Heart right ventricle (tissue), 16 donors: Measurements from ENCODE around the gene ANO3. TPM values are rescaled to one million over a fixed set of nuclear protein-coding genes. Genes with fewer than 3 reads are reported as not detected.

Experiments used
- ATAC-seq, 8 donors: fragments of 200-7000 bp; cut with Tn5 transposase; one replicate each; pipeline ENCODE4 v1.9.1; 2020; ENCODE audit warnings: mild to moderate bottlenecking in 8 of 8, moderate library complexity in 8 of 8, moderate number of reproducible peaks in 1 of 8
- DNase-seq, 2 donors: peaks; one replicate each; pipeline ENCODE4 v3.0.0-alpha.2; 2020
- H3K27ac ChIP-seq, 10 donors: fragments of 200-600 bp; sonication (generic) in 2 of 10; one replicate each; pipeline versions ENCODE4 v1.5.0 to v1.8.0; 2020 to 2022; ENCODE audit warnings: mild to moderate bottlenecking in 3 of 10
- H3K27me3 ChIP-seq, 7 donors: fragments of 200-600 bp; one replicate each; pipeline ENCODE4 v1.8.0; 2021 to 2022; ENCODE audit warnings: mild to moderate bottlenecking in 2 of 7
- H3K36me3 ChIP-seq, 9 donors: fragments of 200-600 bp; sonication (generic) in 1 of 9; one replicate each; pipeline versions ENCODE4 v1.5.0 to v1.8.0; 2020 to 2022; ENCODE audit warnings: mild to moderate bottlenecking in 2 of 9
- H3K4me1 ChIP-seq, 9 donors: fragments of 200-600 bp; sonication (generic) in 1 of 9; one replicate each; pipeline versions ENCODE4 v1.5.0 to v1.8.0; 2020 to 2022; ENCODE audit warnings: mild to moderate bottlenecking in 4 of 9
- H3K4me3 ChIP-seq, 10 donors: fragments of 200-600 bp; sonication (generic) in 2 of 10; one replicate each; pipeline versions ENCODE4 v1.5.0 to v1.8.0; 2020 to 2022; ENCODE audit warnings: mild to moderate bottlenecking in 7 of 10, moderate library complexity in 2 of 10
- H3K9me3 ChIP-seq, 11 donors: fragments of 200-600 bp in 10 of 11; sonication (generic) in 2 of 11; one replicate each; pipeline versions ENCODE4 v1.5.0 to v1.8.0; 2013 to 2022; ENCODE audit warnings: mild to moderate bottlenecking in 2 of 11, control low read depth in 1 of 11, moderate library complexity in 1 of 11
- WGBS, 2 donors: extraction: QIAGEN DNeasy Blood & Tissue Kit; methylation state at CpG; one replicate each; pipeline ENCODE4 v1.1.7; 2013; ENCODE audit warnings: inconsistent platforms in 1 of 2; 5-methylcytosine and 5-hydroxymethylcytosine counted together
- intact Hi-C, 10 donors: fragments of 100-400 bp; cut with DNase I; formaldehyde crosslinking; loops; one replicate each; pipeline versions ENCODE4 v1.11.1 to v1.14.2; 2022
- polyA plus RNA-seq, 2 donors: library from polyadenylated mRNA; stranded (reverse); fragments of 200-250 nt; gene quantifications; one replicate each; pipeline ENCODE4 v1.2.3, GENCODE V29; 2013
- total RNA-seq, 10 donors: library from RNA; stranded (reverse); fragmentation: NEBNext Ultra II Directional in 3 of 10; extraction: Animal tissue kit (Norgen Biotek cat#: 25700) in 3 of 10; gene quantifications; one replicate each; pipeline versions ENCODE4 v1.2.1 to v1.2.4, GENCODE V29; 2021 to 2023
- TF ChIP-seq, protein P1 (sequence below), 9 donors: fragments of 200-600 bp; sonication (generic) in 2 of 9; IDR thresholded peaks; one replicate each; pipeline versions ENCODE4 v1.5.0 to v1.8.0; 2021 to 2022; ENCODE audit warnings: antibody characterized with exemption in 9 of 9, mild to moderate bottlenecking in 5 of 9, moderate library complexity in 1 of 9
- donor health status: Arrhythmogenic right ventricular cardiomyopathy.
- donor health status: ischemic (EF 13 %, LVEDD 7.1; RV severe dilation, severe dysfunction).
- donor health status: healthy with polysubstance abuse.
- donor health status: DM: no; HTN: yes; CAD: no.
- donor health status: DM: no; HTN: no; CAD: no.
- donor health status: ischemic (EF 25% LVEDD 6.9; RV normal size, moderate dysfunction).
- donor health status: ischemic (EF 25% LVEDD 5.7; RV mildly dilated, moderate dysfunction).
- donor health status: healthy.
- donor health status: DM: yes; HTN: yes; CAD: no.
- donor health status: Ischemic cardiomyopathy.
- donor health status: ischemic (EF 35%, LVEDD 5.7; RV mildly dilated, moderate dysfunction).
- donor health status: nonischemic (EF 11% LVEDD 7.7; RV severe dilation, severe dysfunction).
- donor health status: DM: yes; HTN: yes; CAD: no.
- donor health status: PGD.
- donor health status: ischemic (EF 29% LVEDD 5.4; RV normal size, mild dysfunction).
- donor health status: nonischemic (EF 23%, LVEDD 6.1; RV moderate dilation, normal function).

Gene ANO3
- total and polyA plus RNA-seq, 12 donors: 0.01 to 0.30 (median 0.07) TPM; not detected in 5

DNA sequence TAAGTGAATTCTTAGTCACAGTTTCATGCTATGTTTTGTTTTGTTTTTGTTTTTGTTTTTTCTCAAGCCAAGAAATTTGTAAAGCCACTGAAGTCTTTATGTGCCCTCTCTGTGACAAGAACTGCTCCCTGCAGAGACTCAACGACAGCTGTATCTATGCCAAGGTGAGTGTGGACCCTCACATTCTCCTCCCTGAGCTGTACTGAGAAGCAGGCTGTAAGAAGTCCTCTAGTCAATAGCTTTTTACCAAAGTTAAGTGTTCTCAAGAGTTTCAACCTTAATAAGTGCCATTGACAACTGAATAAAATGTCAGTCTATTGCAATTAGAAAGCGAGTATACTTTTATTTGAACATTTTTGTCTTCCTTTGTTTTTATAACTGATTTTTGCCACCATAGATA, 221.3 kb downstream of the ANO3 start:
- Histone ChIP-seq H3K27ac (no peak overlapping the region), H3K9me3 (no peaks in the 10 kb centered on the region), H3K36me3 (no peaks in the 10 kb centered on the region), H3K4me3 (no peak overlapping the region), H3K4me1 (no peaks in the 10 kb centered on the region), H3K27me3 (no peaks in the 10 kb centered on the region)
- DNase-seq (no peak), ATAC-seq (no peak)
- intact Hi-C loops: no loop called here
- WGBS, 2 donors: 61% methylated on average over 2 of the region's 2 CpGs
- TF ChIP-seq, protein P1, sequence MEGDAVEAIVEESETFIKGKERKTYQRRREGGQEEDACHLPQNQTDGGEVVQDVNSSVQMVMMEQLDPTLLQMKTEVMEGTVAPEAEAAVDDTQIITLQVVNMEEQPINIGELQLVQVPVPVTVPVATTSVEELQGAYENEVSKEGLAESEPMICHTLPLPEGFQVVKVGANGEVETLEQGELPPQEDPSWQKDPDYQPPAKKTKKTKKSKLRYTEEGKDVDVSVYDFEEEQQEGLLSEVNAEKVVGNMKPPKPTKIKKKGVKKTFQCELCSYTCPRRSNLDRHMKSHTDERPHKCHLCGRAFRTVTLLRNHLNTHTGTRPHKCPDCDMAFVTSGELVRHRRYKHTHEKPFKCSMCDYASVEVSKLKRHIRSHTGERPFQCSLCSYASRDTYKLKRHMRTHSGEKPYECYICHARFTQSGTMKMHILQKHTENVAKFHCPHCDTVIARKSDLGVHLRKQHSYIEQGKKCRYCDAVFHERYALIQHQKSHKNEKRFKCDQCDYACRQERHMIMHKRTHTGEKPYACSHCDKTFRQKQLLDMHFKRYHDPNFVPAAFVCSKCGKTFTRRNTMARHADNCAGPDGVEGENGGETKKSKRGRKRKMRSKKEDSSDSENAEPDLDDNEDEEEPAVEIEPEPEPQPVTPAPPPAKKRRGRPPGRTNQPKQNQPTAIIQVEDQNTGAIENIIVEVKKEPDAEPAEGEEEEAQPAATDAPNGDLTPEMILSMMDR (IDR thresholded peaks at IDR 0.05): no peak

DNA sequence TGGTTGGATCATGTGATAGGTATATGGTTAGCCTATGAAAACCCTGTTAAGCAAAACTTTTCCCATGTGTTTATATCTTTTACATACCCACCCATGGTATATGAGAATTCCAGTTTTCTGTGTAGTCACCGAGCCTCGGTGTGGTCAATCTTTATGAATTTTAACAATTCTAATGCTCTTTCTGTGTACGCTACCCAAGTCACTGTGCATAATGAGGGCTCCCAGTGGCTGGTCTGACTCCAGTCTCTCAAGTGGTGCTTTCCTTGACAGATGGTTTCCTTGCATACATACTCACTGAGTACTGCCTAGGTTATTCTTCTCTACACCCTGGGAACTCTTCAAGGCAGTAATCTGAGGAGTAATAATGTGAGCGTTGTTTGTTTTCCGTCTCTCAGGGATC, 222.5 kb downstream of the ANO3 start:
- Histone ChIP-seq H3K27me3 (no peaks in the 10 kb centered on the region), H3K36me3 (no peaks in the 10 kb centered on the region), H3K4me3 (no peak overlapping the region), H3K4me1 (no peaks in the 10 kb centered on the region), H3K27ac (no peak overlapping the region), H3K9me3 (no peaks in the 10 kb centered on the region)
- intact Hi-C loops: no loop called here
- ATAC-seq (no peak), DNase-seq (no peak)
- TF ChIP-seq, protein P1 (IDR thresholded peaks at IDR 0.05): no peak
- 85 to 96% methylated on average over 5 of the region's 5 CpGs for WGBS, 2 donors

DNA sequence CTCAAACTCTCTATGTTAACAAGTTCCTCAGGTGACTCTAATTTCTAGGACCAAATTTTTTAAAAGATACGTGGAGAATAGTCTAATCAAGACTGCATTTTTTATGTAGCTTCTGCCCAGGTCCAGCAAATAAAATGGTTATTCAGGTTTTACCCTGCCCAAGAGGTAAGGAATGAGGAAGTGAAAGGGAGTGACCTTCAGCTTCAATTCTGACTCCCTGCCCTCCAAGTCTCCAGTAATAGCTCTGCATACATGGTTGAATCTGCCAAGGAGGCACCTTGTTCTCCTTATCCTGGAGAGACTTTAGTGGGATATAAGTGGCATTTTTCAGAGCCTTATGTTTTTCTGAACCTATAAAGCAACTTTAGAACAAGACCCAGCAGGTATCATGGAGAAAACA, 224.7 kb downstream of the ANO3 start:
- no peaks in the 10 kb centered on the region for H3K36me3 ChIP-seq
- ATAC-seq: no peak
- WGBS, 2 donors: 83 to 92% methylated on average over 1 of the region's 1 CpG
- H3K4me1 ChIP-seq: no peaks in the 10 kb centered on the region
- no peaks in the 10 kb centered on the region for H3K9me3 ChIP-seq
- TF ChIP-seq, protein P1 (IDR thresholded peaks at IDR 0.05): no peak
- intact Hi-C loops: no loop called here
- no peak overlapping the region for H3K4me3 ChIP-seq
- no peak overlapping the region for H3K27ac ChIP-seq
- DNase-seq: no peak
- H3K27me3 ChIP-seq: no peaks in the 10 kb centered on the region

DNA sequence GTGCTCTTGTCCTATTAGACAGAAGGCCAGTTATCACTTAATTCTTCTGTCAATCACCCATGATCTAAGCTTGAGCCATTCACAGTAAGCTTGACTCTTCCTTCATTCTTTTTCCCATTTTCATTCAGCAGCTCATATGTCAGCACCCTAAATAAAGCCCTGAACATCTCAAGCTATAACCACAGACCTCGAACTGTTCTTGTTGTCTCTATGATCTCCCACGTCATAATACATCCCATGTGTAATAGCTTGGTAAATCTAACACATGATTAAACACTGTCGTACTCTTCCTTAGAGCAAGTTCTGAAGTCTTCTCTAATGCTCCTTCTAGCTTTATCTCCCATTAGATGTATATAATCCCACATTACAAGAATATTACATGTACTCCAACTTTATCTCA, 225.7 kb downstream of the ANO3 start:
- no peaks in the 10 kb centered on the region for H3K9me3 ChIP-seq
- no peak for ATAC-seq
- H3K36me3 ChIP-seq: no peaks in the 10 kb centered on the region
- no peak overlapping the region for H3K4me3 ChIP-seq
- H3K4me1 ChIP-seq: no peaks in the 10 kb centered on the region
- TF ChIP-seq, protein P1 (IDR thresholded peaks at IDR 0.05): no peak
- H3K27me3 ChIP-seq: no peaks in the 10 kb centered on the region
- intact Hi-C loops: no loop called here
- 48 to 63% methylated on average over 3 of the region's 3 CpGs for WGBS, 2 donors
- no peak overlapping the region for H3K27ac ChIP-seq
- no peak for DNase-seq

DNA sequence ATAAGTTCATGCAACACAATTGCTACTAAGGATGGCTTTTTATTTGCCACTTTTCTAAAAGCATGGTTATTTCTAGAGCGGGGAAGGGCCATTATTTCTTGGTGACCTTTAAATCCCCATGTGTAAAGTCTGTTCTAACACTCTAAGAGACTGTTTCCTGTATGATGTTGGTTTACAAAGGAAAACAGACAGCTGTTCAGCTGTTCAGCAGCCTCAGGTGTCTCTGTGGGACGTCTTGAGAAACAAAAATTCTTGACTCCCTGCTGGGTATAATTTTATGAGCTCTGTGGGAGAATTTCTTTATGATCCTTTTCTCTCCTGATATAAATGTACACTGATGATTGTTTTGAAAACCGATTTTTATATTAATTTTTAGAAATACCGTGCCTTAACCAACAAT, 226.3 kb downstream of the ANO3 start:
- Histone ChIP-seq H3K36me3 (no peaks in the 10 kb centered on the region), H3K4me3 (no peak overlapping the region), H3K9me3 (no peaks in the 10 kb centered on the region), H3K27me3 (no peaks in the 10 kb centered on the region), H3K27ac (no peak overlapping the region), H3K4me1 (no peaks in the 10 kb centered on the region)
- intact Hi-C loops: no loop called here
- DNase-seq (no peak), ATAC-seq (no peak)
- WGBS, 2 donors: 54 to 58% methylated on average over 4 of the region's 4 CpGs
- TF ChIP-seq, protein P1 (IDR thresholded peaks at IDR 0.05): no peak
